Sigmoid colon (tissue), 7 donors: ENCODE data around the gene COL4A5. TPM values are rescaled to one million over a fixed set of nuclear protein-coding genes. Genes with fewer than 3 reads are reported as not detected.
"Not testable (repeated sequence)": the region's sequence is repeated elsewhere in the genome, so short reads cannot be mapped to it uniquely, and the experiment has no call there.

Source experiments
- DNase-seq: peaks from one replicate; pipeline ENCODE4 v3.0.0-alpha.2; 2019
- H3K27ac ChIP-seq, 4 donors: fragments of 200-600 bp; sonication (generic); one replicate each; pipeline ENCODE4 v1.5.1; 2016 to 2019; ENCODE audit warnings: mild to moderate bottlenecking in 1 of 4
- H3K27me3 ChIP-seq, 3 donors: fragments of 200-600 bp; sonication (generic); one replicate each; pipeline ENCODE4 v1.5.1; 2019; ENCODE audit warnings: mild to moderate bottlenecking in 1 of 3
- H3K36me3 ChIP-seq, 4 donors: fragments of 200-600 bp; sonication (generic); one replicate each; pipeline ENCODE4 v1.5.1; 2016 to 2019
- H3K4me1 ChIP-seq, 4 donors: fragments of 200-600 bp; sonication (generic); one replicate each; pipeline ENCODE4 v1.5.1; 2017 to 2019
- H3K4me3 ChIP-seq, 4 donors: fragments of 200-600 bp; sonication (generic); one replicate each; pipeline ENCODE4 v1.5.1; 2017 to 2019; ENCODE audit warnings: mild to moderate bottlenecking in 2 of 4, moderate library complexity in 1 of 4
- H3K9me3 ChIP-seq, 4 donors: fragments of 200-600 bp in 3 of 4; sonication (generic) in 3 of 4; one replicate each; pipeline versions ENCODE4 v1.5.1 to v1.6.1; 2013 to 2019
- EP300 ChIP-seq, 4 donors: sonication (generic); formaldehyde crosslinking; IDR thresholded peaks; one replicate each; pipeline ENCODE4 v1.6.1; 2017; ENCODE audit warnings: antibody characterized with exemption in 4 of 4
- POLR2A ChIP-seq, 2 donors: fragments of 450-650 bp; IDR thresholded peaks; one replicate each; pipeline ENCODE4 v1.6.1; 2016; ENCODE audit warnings: antibody characterized with exemption in 2 of 2, mild to moderate bottlenecking in 2 of 2, moderate library complexity in 2 of 2
- POLR2AphosphoS5 ChIP-seq, 4 donors: sonication (generic); formaldehyde crosslinking; IDR thresholded peaks; one replicate each; pipeline ENCODE4 v1.6.1; 2017; ENCODE audit warnings: antibody characterized with exemption in 4 of 4
- WGBS, 2 donors: extraction: QIAGEN DNeasy Blood & Tissue Kit; methylation state at CpG; one replicate each; pipeline ENCODE4 v1.1.7; 2013; 5-methylcytosine and 5-hydroxymethylcytosine counted together
- intact Hi-C: fragments of 100-400 bp; cut with DNase I; formaldehyde crosslinking; loops from one replicate; pipeline ENCODE4 v1.15.1; 2023
- polyA plus RNA-seq, 3 donors: library from polyadenylated mRNA; stranded (reverse); fragments of 200-250 nt; gene quantifications; one replicate each; pipeline ENCODE4 v1.2.3, GENCODE V29; 2013
- total RNA-seq, 4 donors: library from RNA; depleted of rRNA; stranded (reverse); fragments of >200 nt; gene quantifications; one replicate each; pipeline ENCODE4 v1.1.0, GENCODE V29; 2016
- TF ChIP-seq, protein P1 (sequence below), 4 experiments: fragments of 450-650 bp in 3 of 4; fragments of 200-600 bp in 1 of 4; IDR thresholded peaks; one replicate each; pipeline ENCODE4 v1.5.1; 2016 to 2019; ENCODE audit warnings: antibody characterized with exemption in 4 of 4, mild to moderate bottlenecking in 3 of 4, moderate library complexity in 2 of 4
- donor health status: healthy with polysubstance abuse.
- donor health status: Bipolar disorder and iron deficiency.
- donor health status: healthy.

COL4A5 gene
- total and polyA plus RNA-seq, 7 donors = 0.23 to 19.4 (median 4.6) TPM

DNA sequence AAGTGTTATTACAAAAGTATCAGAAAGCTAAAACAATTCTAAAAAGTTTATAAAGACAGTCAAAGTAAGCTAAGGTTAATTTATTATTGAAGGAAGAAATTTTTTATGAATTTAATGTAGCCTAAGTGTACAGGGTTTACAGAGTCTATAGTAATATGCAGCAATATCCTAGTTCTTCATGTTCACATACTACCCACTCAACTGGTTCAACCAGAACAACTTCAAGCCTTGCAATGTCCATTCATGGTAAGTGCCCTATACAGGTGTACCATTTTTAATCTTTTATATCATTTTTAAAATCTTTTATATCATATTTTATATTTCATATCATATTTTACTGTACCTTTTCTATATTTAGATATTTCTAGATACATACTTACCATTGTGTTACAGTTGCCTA lies 34.3 kb downstream of the COL4A5 start:
- Histone ChIP-seq H3K27me3 (no peaks in the 10 kb centered on the region), H3K9me3 (no peaks in the 10 kb centered on the region), H3K27ac (no peak overlapping the region), H3K36me3 (no peaks in the 10 kb centered on the region), H3K4me3 (no peak overlapping the region), H3K4me1 (no peaks in the 10 kb centered on the region)
- TF ChIP-seq EP300 (IDR thresholded peaks at IDR 0.05) = no peak
- TF ChIP-seq POLR2A (IDR thresholded peaks at IDR 0.05) = no peak
- TF ChIP-seq, protein P1, sequence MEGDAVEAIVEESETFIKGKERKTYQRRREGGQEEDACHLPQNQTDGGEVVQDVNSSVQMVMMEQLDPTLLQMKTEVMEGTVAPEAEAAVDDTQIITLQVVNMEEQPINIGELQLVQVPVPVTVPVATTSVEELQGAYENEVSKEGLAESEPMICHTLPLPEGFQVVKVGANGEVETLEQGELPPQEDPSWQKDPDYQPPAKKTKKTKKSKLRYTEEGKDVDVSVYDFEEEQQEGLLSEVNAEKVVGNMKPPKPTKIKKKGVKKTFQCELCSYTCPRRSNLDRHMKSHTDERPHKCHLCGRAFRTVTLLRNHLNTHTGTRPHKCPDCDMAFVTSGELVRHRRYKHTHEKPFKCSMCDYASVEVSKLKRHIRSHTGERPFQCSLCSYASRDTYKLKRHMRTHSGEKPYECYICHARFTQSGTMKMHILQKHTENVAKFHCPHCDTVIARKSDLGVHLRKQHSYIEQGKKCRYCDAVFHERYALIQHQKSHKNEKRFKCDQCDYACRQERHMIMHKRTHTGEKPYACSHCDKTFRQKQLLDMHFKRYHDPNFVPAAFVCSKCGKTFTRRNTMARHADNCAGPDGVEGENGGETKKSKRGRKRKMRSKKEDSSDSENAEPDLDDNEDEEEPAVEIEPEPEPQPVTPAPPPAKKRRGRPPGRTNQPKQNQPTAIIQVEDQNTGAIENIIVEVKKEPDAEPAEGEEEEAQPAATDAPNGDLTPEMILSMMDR (IDR thresholded peaks at IDR 0.05) = no peak
- no peak for TF ChIP-seq POLR2AphosphoS5 (IDR thresholded peaks at IDR 0.05)
- DNase-seq = no peak
- intact Hi-C loops = no loop called here

DNA sequence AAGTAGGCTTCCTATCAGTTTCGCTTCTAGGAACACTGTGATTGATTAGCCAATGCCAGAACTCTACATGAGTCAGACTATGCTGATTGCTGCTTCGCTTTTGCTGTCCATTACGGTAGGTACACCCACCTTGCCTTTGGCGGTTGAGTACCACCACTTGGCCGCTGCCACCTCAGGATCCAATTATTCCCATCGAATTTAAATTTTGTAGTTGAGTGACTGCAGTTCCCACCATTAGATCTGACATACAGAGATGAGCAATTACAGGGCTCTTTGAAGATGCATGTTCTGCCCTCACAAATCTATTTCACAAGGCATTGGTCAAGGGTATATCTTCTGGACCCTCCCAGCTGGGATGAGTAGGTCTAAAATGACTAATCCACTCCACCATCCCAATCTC lies 41.9 kb downstream of the COL4A5 start:
- 91 to 93% methylated on average over 6 of the region's 6 CpGs for WGBS, 2 donors
- DNase-seq, H3K36me3 ChIP-seq, H3K27me3 ChIP-seq, intact Hi-C loops, H3K4me1 ChIP-seq, H3K4me3 ChIP-seq, H3K27ac ChIP-seq, H3K9me3 ChIP-seq: not testable (repeated sequence)

DNA sequence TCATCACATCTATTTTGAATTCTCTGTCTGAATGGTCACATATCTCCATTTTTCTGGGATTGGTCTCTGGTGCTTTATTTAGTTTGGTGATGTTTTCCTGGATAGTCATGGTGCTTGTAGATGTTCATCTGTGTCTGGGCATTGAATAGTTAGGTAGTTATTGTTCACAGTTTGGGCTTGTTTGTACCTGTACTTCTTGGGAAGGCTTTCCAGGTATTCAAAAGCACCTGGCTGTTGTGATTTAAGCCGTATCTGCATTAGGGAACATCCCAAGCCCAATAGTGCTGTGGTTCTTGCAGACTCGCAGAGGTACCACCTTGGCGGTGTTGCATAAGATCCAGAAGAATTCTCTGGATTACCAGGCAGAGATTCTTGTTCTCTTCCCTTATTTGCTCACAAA lies 44.6 kb downstream of the COL4A5 start:
- no peak overlapping the region for H3K27ac ChIP-seq
- H3K27me3 ChIP-seq = no peaks in the 10 kb centered on the region
- WGBS, 2 donors = 90 to 91% methylated on average over 3 of the region's 3 CpGs
- no peaks in the 10 kb centered on the region for H3K4me1 ChIP-seq
- H3K9me3 ChIP-seq = no peaks in the 10 kb centered on the region
- no peak for TF ChIP-seq POLR2AphosphoS5 (IDR thresholded peaks at IDR 0.05)
- TF ChIP-seq EP300 (IDR thresholded peaks at IDR 0.05) = no peak
- no peak for TF ChIP-seq POLR2A (IDR thresholded peaks at IDR 0.05)
- TF ChIP-seq, protein P1 (IDR thresholded peaks at IDR 0.05) = no peak
- no peak for DNase-seq
- no peaks in the 10 kb centered on the region for H3K36me3 ChIP-seq
- intact Hi-C loops = no loop called here
- no peak overlapping the region for H3K4me3 ChIP-seq

DNA sequence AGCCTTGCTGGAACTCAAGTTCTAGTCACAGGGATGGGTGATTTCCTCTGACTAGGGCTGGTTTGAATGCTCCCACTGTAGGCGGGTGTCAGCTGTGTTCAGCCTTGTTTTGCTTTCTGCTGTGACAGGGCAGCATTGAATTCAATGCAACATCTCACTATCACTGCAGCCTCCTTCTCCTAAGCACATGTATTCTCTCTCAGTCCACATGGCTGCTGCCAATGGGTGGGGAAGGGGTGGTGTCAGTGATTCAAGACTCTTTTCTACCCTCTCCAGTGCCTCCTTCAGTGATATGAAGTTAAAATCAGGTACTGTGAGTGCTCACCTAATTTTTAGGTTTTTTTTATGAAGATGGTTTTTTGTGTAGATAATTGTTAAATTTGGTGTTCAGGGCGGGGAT lies 46.3 kb downstream of the COL4A5 start:
- Histone ChIP-seq H3K36me3 (no peaks in the 10 kb centered on the region), H3K27me3 (no peaks in the 10 kb centered on the region), H3K4me3 (no peak overlapping the region), H3K9me3 (no peaks in the 10 kb centered on the region), H3K4me1 (no peaks in the 10 kb centered on the region), H3K27ac (no peak overlapping the region)
- DNase-seq = no peak
- TF ChIP-seq, protein P1 (IDR thresholded peaks at IDR 0.05) = no peak
- TF ChIP-seq POLR2A (IDR thresholded peaks at IDR 0.05) (no peak), POLR2AphosphoS5 (IDR thresholded peaks at IDR 0.05) (no peak), EP300 (IDR thresholded peaks at IDR 0.05) (no peak)
- WGBS, 2 donors = 93 to 94% methylated on average over 2 of the region's 2 CpGs
- intact Hi-C loops = no loop called here

DNA sequence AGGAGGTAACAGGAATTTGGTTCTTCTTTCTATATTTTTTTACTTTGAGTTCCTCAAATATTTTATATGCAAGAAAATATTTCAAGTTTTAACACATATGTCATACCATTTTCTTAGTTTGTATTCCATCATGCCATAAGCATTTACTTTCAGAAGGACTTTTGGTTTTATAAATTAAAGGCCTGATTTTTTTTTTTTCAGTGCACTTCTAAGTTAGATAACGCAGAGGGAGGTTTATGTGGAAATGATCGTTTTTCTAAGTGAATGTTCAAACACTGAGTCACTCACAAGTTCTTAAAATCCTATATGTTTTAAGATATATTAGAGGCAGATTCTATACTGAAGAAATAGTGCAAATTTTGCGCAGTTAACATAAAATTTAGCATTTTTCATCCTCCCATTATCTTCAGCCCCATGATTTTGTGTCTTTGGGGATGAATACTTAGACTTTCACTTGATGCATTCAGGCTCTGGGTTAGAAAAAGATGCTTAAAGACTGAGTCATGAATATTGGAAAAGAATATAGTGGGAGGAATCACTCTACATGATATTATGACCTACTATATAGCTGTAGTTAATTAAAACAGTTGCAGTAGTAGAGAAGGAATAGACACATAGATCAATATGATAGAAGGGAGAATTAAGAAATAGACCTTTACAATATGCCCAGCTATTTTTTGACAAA lies 54.9 kb downstream of the COL4A5 start:
- Histone ChIP-seq H3K27me3 (no peaks in the 10 kb centered on the region), H3K36me3 (no peaks in the 10 kb centered on the region), H3K9me3 (no peaks in the 10 kb centered on the region), H3K4me3 (no peak overlapping the region), H3K27ac (no peak overlapping the region), H3K4me1 (no peaks in the 10 kb centered on the region)
- 85 to 86% methylated on average over 3 of the region's 3 CpGs for WGBS, 2 donors
- intact Hi-C loops = no loop called here
- DNase-seq = no peak
- no peak for TF ChIP-seq POLR2A (IDR thresholded peaks at IDR 0.05)

DNA sequence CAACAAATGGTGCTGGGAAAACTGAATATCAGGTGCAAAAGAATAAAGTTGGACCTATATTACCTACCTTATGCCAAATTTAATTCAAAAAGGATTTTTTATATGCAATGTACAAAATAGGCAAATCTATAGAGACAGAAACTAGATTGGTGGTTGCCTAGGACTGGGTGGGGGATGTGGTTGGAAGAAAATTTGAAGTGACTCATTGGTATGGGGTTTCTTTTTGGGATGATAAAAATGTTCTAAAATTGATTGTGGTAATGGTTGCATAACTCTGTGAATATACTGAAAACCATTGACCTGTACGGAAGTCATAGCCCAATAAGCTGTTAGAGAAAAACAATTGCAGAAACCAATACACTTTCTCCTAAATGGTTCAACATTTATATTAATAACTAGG lies 72.1 kb downstream of the COL4A5 start:
- H3K4me1 ChIP-seq = no peaks in the 10 kb centered on the region
- TF ChIP-seq, protein P1 (IDR thresholded peaks at IDR 0.05) = no peak
- TF ChIP-seq POLR2A (IDR thresholded peaks at IDR 0.05) (no peak), POLR2AphosphoS5 (IDR thresholded peaks at IDR 0.05) (no peak), EP300 (IDR thresholded peaks at IDR 0.05) (no peak)
- no peak overlapping the region for H3K4me3 ChIP-seq
- no peaks in the 10 kb centered on the region for H3K36me3 ChIP-seq
- no peaks in the 10 kb centered on the region for H3K27me3 ChIP-seq
- 90 to 93% methylated on average over 1 of the region's 1 CpG for WGBS, 2 donors
- DNase-seq = no peak
- no peaks in the 10 kb centered on the region for H3K9me3 ChIP-seq
- H3K27ac ChIP-seq = no peak overlapping the region
- intact Hi-C loops = no loop called here
